ENCODE results near the gene GRM6. TPM values are rescaled to one million over a fixed set of nuclear protein-coding genes. Genes with fewer than 3 reads are reported as not detected.

Gene GRM6
- total and polyA plus RNA-seq, 7 donors: not detected

DNA sequence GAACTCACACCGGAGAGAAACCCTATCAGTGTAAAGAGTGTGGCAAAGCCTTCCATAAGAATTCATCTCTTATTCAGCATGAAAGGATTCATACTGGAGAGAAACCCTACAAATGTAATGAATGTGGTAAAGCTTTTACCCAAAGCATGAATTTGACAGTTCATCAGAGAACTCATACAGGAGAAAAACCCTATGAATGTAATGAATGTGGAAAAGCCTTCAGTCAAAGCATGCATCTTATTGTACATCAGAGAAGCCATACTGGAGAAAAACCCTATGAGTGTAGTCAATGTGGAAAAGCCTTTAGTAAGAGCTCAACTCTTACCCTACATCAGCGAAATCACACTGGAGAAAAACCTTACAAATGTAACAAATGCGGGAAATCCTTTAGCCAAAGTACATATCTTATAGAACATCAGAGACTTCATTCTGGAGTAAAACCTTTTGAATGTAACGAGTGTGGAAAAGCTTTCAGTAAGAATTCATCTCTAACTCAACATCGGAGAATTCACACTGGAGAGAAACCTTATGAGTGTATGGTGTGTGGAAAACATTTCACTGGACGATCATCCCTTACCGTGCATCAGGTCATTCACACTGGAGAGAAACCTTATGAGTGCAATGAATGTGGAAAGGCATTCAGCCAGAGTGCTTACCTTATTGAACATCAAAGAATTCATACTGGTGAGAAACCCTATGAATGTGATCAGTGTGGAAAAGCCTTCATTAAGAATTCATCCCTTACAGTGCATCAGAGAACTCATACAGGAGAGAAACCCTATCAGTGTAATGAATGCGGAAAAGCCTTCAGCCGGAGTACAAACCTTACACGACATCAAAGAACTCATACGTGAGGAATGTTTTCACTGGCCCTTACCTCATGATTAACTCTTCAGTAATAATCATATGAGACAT lies 63.0 kb downstream of the GRM6 start:
- H3K4me1 ChIP-seq: no peaks in the 10 kb centered on the region
- 94 to 98% (median 97%) methylated on average over 11 of the region's 11 CpGs for WGBS, 3 donors
- no peaks in the 10 kb centered on the region for H3K27me3 ChIP-seq (ENCODE audit: insufficient read depth in 3 of 3, low read length in 2 of 3)
- intact Hi-C loops (cut with DNase I): no loop called here
- DNase-seq: no peak
- TF ChIP-seq, protein P1, sequence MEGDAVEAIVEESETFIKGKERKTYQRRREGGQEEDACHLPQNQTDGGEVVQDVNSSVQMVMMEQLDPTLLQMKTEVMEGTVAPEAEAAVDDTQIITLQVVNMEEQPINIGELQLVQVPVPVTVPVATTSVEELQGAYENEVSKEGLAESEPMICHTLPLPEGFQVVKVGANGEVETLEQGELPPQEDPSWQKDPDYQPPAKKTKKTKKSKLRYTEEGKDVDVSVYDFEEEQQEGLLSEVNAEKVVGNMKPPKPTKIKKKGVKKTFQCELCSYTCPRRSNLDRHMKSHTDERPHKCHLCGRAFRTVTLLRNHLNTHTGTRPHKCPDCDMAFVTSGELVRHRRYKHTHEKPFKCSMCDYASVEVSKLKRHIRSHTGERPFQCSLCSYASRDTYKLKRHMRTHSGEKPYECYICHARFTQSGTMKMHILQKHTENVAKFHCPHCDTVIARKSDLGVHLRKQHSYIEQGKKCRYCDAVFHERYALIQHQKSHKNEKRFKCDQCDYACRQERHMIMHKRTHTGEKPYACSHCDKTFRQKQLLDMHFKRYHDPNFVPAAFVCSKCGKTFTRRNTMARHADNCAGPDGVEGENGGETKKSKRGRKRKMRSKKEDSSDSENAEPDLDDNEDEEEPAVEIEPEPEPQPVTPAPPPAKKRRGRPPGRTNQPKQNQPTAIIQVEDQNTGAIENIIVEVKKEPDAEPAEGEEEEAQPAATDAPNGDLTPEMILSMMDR (IDR thresholded peaks at IDR 0.05): no peak
- no peak overlapping the region for H3K27ac ChIP-seq
- no peak overlapping the region for H3K4me3 ChIP-seq
- peaks cover 89% of the 10 kb centered on the region for H3K9me3 ChIP-seq
- peaks cover 7 to 11% of the 10 kb centered on the region in 2 donors for H3K36me3 ChIP-seq (ENCODE audit: insufficient read depth in 1 of 2, low read depth in 1 of 2)
- ATAC-seq: no peak

Other genes with a start within 250 kb of the GRM6 start
- 1 to 10 TPM; 5.5 to 7.2 (median 6.1) TPM for gene ZNF354B, start 135.4 kb downstream of the GRM6 start, total RNA-seq
- gene ZNF354B, start 135.4 kb downstream of the GRM6 start, polyA plus RNA-seq: 1 to 10 TPM; 1.7 to 5.4 (median 2.9) TPM
- 1 to 10 TPM in 3 of 4 donors, under 1 TPM in 1; 0.71 to 1.6 (median 1.2) TPM for gene ZFP2, start 99.4 kb downstream of the GRM6 start, total RNA-seq
- 1 to 10 TPM in 2 of 3 donors, under 1 TPM in 1; 0.48 to 4.4 (median 1.5) TPM for gene ZFP2, start 99.4 kb downstream of the GRM6 start, polyA plus RNA-seq
- under 1 TPM; 0.16 to 0.54 (median 0.36) TPM for gene ZNF454, start 54.1 kb downstream of the GRM6 start, total RNA-seq
- gene ZNF454, start 54.1 kb downstream of the GRM6 start, polyA plus RNA-seq: under 1 TPM; 0.17 to 0.47 (median 0.35) TPM
- 1 to 10 TPM; 2.7 to 3.8 (median 3.0) TPM for gene ZNF879, start 28.5 kb upstream of the GRM6 start, total RNA-seq
- 1 to 10 TPM; 1.9 to 6.6 (median 2.9) TPM for gene ZNF879, start 28.5 kb upstream of the GRM6 start, polyA plus RNA-seq
- 1 to 10 TPM; 2.2 to 3.7 (median 2.7) TPM for gene ZNF354C, start 65.1 kb upstream of the GRM6 start, total RNA-seq
- 1 to 10 TPM; 1.1 to 3.7 (median 1.5) TPM for gene ZNF354C, start 65.1 kb upstream of the GRM6 start, polyA plus RNA-seq